ENCODE data around the gene DDX39A.
"Not testable (repeated sequence)": the region's sequence is repeated elsewhere in the genome, so short reads cannot be mapped to it uniquely, and the experiment has no call there.

The DDX39A gene

GRCh38 chr19:14419106-14419813 lies at the start of gene DDX39A:
DDX39A (minus strand) TSS chr19:14419341; CDS start chr19:14413220, 6,121 bp downstream.
- DNase-seq (ENCODE audit: low spot score in 2 of 2) (peak; percentile 84 to 98), ATAC-seq (replicated peaks; ENCODE audit: extremely low read depth, poor library complexity, severe bottlenecking) (peak; percentile 81)
- H3K4me1 Mint-ChIP-seq = peaks cover 39% of the 10 kb centered on the region
- peaks cover 39% of the 10 kb centered on the region for H3K36me3 Mint-ChIP-seq (ENCODE audit: insufficient read depth)
- H3K27ac Mint-ChIP-seq (ENCODE audit: low read depth) = peak within 1 kb of the TSS; percentile 98
- H3K27me3 Mint-ChIP-seq = no peaks in the 10 kb centered on the region
- H3K9me3 Mint-ChIP-seq = no peaks in the 10 kb centered on the region
- H3K4me3 Mint-ChIP-seq = peak within 1 kb of the TSS; percentile 88

- no peak overlapping the region for H3K4me3 Mint-ChIP-seq
- H3K27me3 Mint-ChIP-seq = peaks cover 5% of the 10 kb centered on the region
- no peak overlapping the region for H3K27ac Mint-ChIP-seq (ENCODE audit: low read depth)
- DNase-seq (ENCODE audit: low spot score in 2 of 2) (no peak), ATAC-seq (replicated peaks; ENCODE audit: extremely low read depth, poor library complexity, severe bottlenecking) (no peak)
- H3K36me3 Mint-ChIP-seq (ENCODE audit: insufficient read depth) = peaks cover 64% of the 10 kb centered on the region
- H3K9me3 Mint-ChIP-seq = no peaks in the 10 kb centered on the region
- peaks cover 13% of the 10 kb centered on the region for H3K4me1 Mint-ChIP-seq
Observed at GRCh38 chr19:14467816-14468215, 48.7 kb upstream of the DDX39A start.

- no peak for ATAC-seq (replicated peaks; ENCODE audit: extremely low read depth, poor library complexity, severe bottlenecking)
- no peak overlapping the region for H3K4me3 Mint-ChIP-seq
Observed at GRCh38 chr19:14467391-14467790, 48.2 kb upstream of the DDX39A start.

GRCh38 chr19:14463747-14464146 lies 44.6 kb upstream of the DDX39A start:
- Mint-ChIP-seq H3K36me3 (ENCODE audit: insufficient read depth) (peaks cover 74% of the 10 kb centered on the region), H3K27ac (ENCODE audit: low read depth) (no peak overlapping the region), H3K9me3 (no peaks in the 10 kb centered on the region), H3K4me1 (peaks cover 22% of the 10 kb centered on the region), H3K27me3 (no peaks in the 10 kb centered on the region), H3K4me3 (no peak overlapping the region)
- no peak for DNase-seq (ENCODE audit: low spot score in 2 of 2)
- ATAC-seq (replicated peaks; ENCODE audit: extremely low read depth, poor library complexity, severe bottlenecking) = no peak

More at GRCh38 chr19:14467391-14467790, 48.2 kb upstream of the DDX39A start:
- peaks cover 64% of the 10 kb centered on the region for H3K36me3 Mint-ChIP-seq (ENCODE audit: insufficient read depth)
- no peaks in the 10 kb centered on the region for H3K9me3 Mint-ChIP-seq
- DNase-seq (ENCODE audit: low spot score in 2 of 2) = no peak
- H3K27me3 Mint-ChIP-seq = peaks cover under 1% of the 10 kb centered on the region
- no peak overlapping the region for H3K27ac Mint-ChIP-seq (ENCODE audit: low read depth)
- H3K4me1 Mint-ChIP-seq = peaks cover 9% of the 10 kb centered on the region

GRCh38 chr19:14462401-14462800 lies 43.3 kb upstream of the DDX39A start:
- not testable (repeated sequence) for H3K4me3 Mint-ChIP-seq; DNase-seq (ENCODE audit: low spot score in 2 of 2); H3K27ac Mint-ChIP-seq (ENCODE audit: low read depth); H3K9me3 Mint-ChIP-seq; H3K27me3 Mint-ChIP-seq; ATAC-seq (replicated peaks; ENCODE audit: extremely low read depth, poor library complexity, severe bottlenecking)
- Mint-ChIP-seq H3K4me1 (peaks cover 29% of the 10 kb centered on the region), H3K36me3 (ENCODE audit: insufficient read depth) (peaks cover 73% of the 10 kb centered on the region)

- Mint-ChIP-seq H3K4me1 (peaks cover 32% of the 10 kb centered on the region), H3K36me3 (ENCODE audit: insufficient read depth) (peaks cover 69% of the 10 kb centered on the region), H3K9me3 (no peaks in the 10 kb centered on the region), H3K27ac (ENCODE audit: low read depth) (peak overlapping the region; percentile 39), H3K27me3 (no peaks in the 10 kb centered on the region), H3K4me3 (no peak overlapping the region)
- DNase-seq (ENCODE audit: low spot score in 2 of 2) (no peak), ATAC-seq (replicated peaks; ENCODE audit: extremely low read depth, poor library complexity, severe bottlenecking) (no peak)
Observed at GRCh38 chr19:14460935-14461334, 41.8 kb upstream of the DDX39A start.

- ATAC-seq (replicated peaks; ENCODE audit: extremely low read depth, poor library complexity, severe bottlenecking) (peak; percentile 100), DNase-seq (ENCODE audit: low spot score in 2 of 2) (peak; percentile 32 to 68)
- no peaks in the 10 kb centered on the region for H3K9me3 Mint-ChIP-seq
- H3K36me3 Mint-ChIP-seq (ENCODE audit: insufficient read depth) = peaks cover 70% of the 10 kb centered on the region
- H3K4me3 Mint-ChIP-seq = peak overlapping the region; percentile 58
- peaks cover 34% of the 10 kb centered on the region for H3K4me1 Mint-ChIP-seq
- H3K27me3 Mint-ChIP-seq = no peaks in the 10 kb centered on the region
- H3K27ac Mint-ChIP-seq (ENCODE audit: low read depth) = peak overlapping the region; percentile 39
Observed at GRCh38 chr19:14459703-14460102, 40.6 kb upstream of the DDX39A start.

- ATAC-seq (replicated peaks; ENCODE audit: extremely low read depth, poor library complexity, severe bottlenecking); H3K27ac Mint-ChIP-seq (ENCODE audit: low read depth); H3K9me3 Mint-ChIP-seq; H3K4me3 Mint-ChIP-seq; H3K27me3 Mint-ChIP-seq; DNase-seq (ENCODE audit: low spot score in 2 of 2): not testable (repeated sequence)
- peaks cover 84% of the 10 kb centered on the region for H3K36me3 Mint-ChIP-seq (ENCODE audit: insufficient read depth)
- H3K4me1 Mint-ChIP-seq = peaks cover 28% of the 10 kb centered on the region
Observed at GRCh38 chr19:14452303-14452702, 33.2 kb upstream of the DDX39A start.

- no peak for ATAC-seq (replicated peaks; ENCODE audit: extremely low read depth, poor library complexity, severe bottlenecking)
- Mint-ChIP-seq H3K27ac (ENCODE audit: low read depth) (no peak overlapping the region), H3K27me3 (no peaks in the 10 kb centered on the region)
Observed at GRCh38 chr19:14450876-14451275, 31.7 kb upstream of the DDX39A start.

GRCh38 chr19:14450168-14450874 lies 31.2 kb upstream of the DDX39A start:
- Mint-ChIP-seq H3K4me1 (peaks cover 23% of the 10 kb centered on the region), H3K36me3 (ENCODE audit: insufficient read depth) (peaks cover 88% of the 10 kb centered on the region), H3K9me3 (no peaks in the 10 kb centered on the region), H3K4me3 (no peak overlapping the region), H3K27me3 (no peaks in the 10 kb centered on the region), H3K27ac (ENCODE audit: low read depth) (no peak overlapping the region)
- ATAC-seq (replicated peaks; ENCODE audit: extremely low read depth, poor library complexity, severe bottlenecking) (no peak), DNase-seq (ENCODE audit: low spot score in 2 of 2) (peak in 1 of 2 donors; percentile 47)

More at GRCh38 chr19:14450876-14451275, 31.7 kb upstream of the DDX39A start:
- no peak overlapping the region for H3K4me3 Mint-ChIP-seq
- H3K36me3 Mint-ChIP-seq (ENCODE audit: insufficient read depth) = peaks cover 90% of the 10 kb centered on the region
- peaks cover 25% of the 10 kb centered on the region for H3K4me1 Mint-ChIP-seq
- H3K9me3 Mint-ChIP-seq = no peaks in the 10 kb centered on the region
- no peak for DNase-seq (ENCODE audit: low spot score in 2 of 2)

GRCh38 chr19:14449321-14449720 lies 30.2 kb upstream of the DDX39A start:
- Mint-ChIP-seq H3K4me3 (no peak overlapping the region), H3K9me3 (no peaks in the 10 kb centered on the region), H3K36me3 (ENCODE audit: insufficient read depth) (peaks cover 88% of the 10 kb centered on the region), H3K27ac (ENCODE audit: low read depth) (no peak overlapping the region), H3K4me1 (peaks cover 28% of the 10 kb centered on the region), H3K27me3 (no peaks in the 10 kb centered on the region)
- DNase-seq (ENCODE audit: low spot score in 2 of 2) (no peak), ATAC-seq (replicated peaks; ENCODE audit: extremely low read depth, poor library complexity, severe bottlenecking) (no peak)

- Mint-ChIP-seq H3K27me3 (no peaks in the 10 kb centered on the region), H3K4me3 (no peak overlapping the region), H3K36me3 (ENCODE audit: insufficient read depth) (peaks cover 86% of the 10 kb centered on the region), H3K4me1 (peaks cover 39% of the 10 kb centered on the region), H3K27ac (ENCODE audit: low read depth) (no peak overlapping the region), H3K9me3 (no peaks in the 10 kb centered on the region)
- ATAC-seq (replicated peaks; ENCODE audit: extremely low read depth, poor library complexity, severe bottlenecking) (no peak), DNase-seq (ENCODE audit: low spot score in 2 of 2) (no peak)
Observed at GRCh38 chr19:14446336-14447036, 27.3 kb upstream of the DDX39A start.

Measured in central memory CD8-positive, alpha-beta T cell (primary cell).